HepG2 (cell line): ENCODE data around the gene CFL1. TPM values are rescaled to one million over a fixed set of nuclear protein-coding genes. Genes with fewer than 3 reads are reported as not detected.

Experiments
- ELF1 ChIP-seq: sonication (generic); formaldehyde crosslinking; IDR thresholded peaks from 2 replicates; pipeline ENCODE4 v1.4.0; 2020; ENCODE audit warnings: missing genetic modification reagents
- HIVEP1 ChIP-seq: sonication (generic); formaldehyde crosslinking; IDR thresholded peaks from 2 replicates; pipeline ENCODE4 v1.4.0; 2020; ENCODE audit warnings: mild to moderate bottlenecking, missing genetic modification reagents
- HNRNPL ChIP-seq: fragments of 200-400 bp; formaldehyde crosslinking; IDR thresholded peaks from 2 replicates; pipeline ENCODE4 v1.6.1; 2017; ENCODE audit warnings: mild to moderate bottlenecking, low read depth, low read length
- KDM2A ChIP-seq: sonication (generic); formaldehyde crosslinking; IDR thresholded peaks from 2 replicates; pipeline ENCODE4 v1.4.0; 2020; ENCODE audit warnings: low read depth, missing genetic modification reagents, borderline replicate concordance
- LBX2 ChIP-seq: sonication (generic); formaldehyde crosslinking; IDR thresholded peaks from 2 replicates; pipeline ENCODE4 v1.5.0; 2020; ENCODE audit warnings: missing genetic modification reagents, mild to moderate bottlenecking, borderline replicate concordance
- PPARG ChIP-seq: conservative IDR thresholded peaks from 2 replicates; pipeline ENCODE4 v1.6.1; 2016; ENCODE audit warnings: missing biosample characterization, missing genetic modification reagents
- SALL2 ChIP-seq: sonication (generic); formaldehyde crosslinking; IDR thresholded peaks from 2 replicates; pipeline ENCODE4 v1.8.1; 2023; ENCODE audit warnings: mild to moderate bottlenecking, missing genetic modification reagents, inconsistent platforms
- SP1 ChIP-seq, 2 experiments: fragments of 450-650 bp in 1 of 2; sonication (generic) in 1 of 2; formaldehyde crosslinking in 1 of 2; IDR thresholded peaks; 2 replicates each; pipeline versions ENCODE4 v1.4.0 to v1.6.1; 2016 to 2020; ENCODE audit warnings: missing genetic modification reagents in 1 of 2
- TRAFD1 ChIP-seq: sonication (generic); formaldehyde crosslinking; IDR thresholded peaks from 2 replicates; pipeline ENCODE4 v1.5.1; 2020; ENCODE audit warnings: missing genetic modification reagents, mild to moderate bottlenecking, borderline replicate concordance
- ZNF121 ChIP-seq: sonication (generic); formaldehyde crosslinking; IDR thresholded peaks from 2 replicates; pipeline ENCODE4 v1.5.0; 2020; ENCODE audit warnings: mild to moderate bottlenecking, missing genetic modification reagents
- ZNF142 ChIP-seq: sonication (generic); formaldehyde crosslinking; IDR thresholded peaks from 2 replicates; pipeline ENCODE4 v1.4.0; 2020; ENCODE audit warnings: missing genetic modification reagents
- ZNF280D ChIP-seq: sonication (generic); formaldehyde crosslinking; IDR thresholded peaks from 2 replicates; pipeline ENCODE4 v1.5.1; 2020; ENCODE audit warnings: mild to moderate bottlenecking, missing genetic modification reagents
- ZNF367 ChIP-seq: sonication (generic); formaldehyde crosslinking; IDR thresholded peaks from 2 replicates; pipeline ENCODE4 v1.4.0; 2020; ENCODE audit warnings: missing genetic modification reagents, borderline replicate concordance
- ZSCAN31 ChIP-seq: sonication (generic); formaldehyde crosslinking; IDR thresholded peaks from 2 replicates; pipeline ENCODE4 v1.5.0; 2020; ENCODE audit warnings: low read depth, mild to moderate bottlenecking, missing genetic modification reagents
- polyA plus RNA-seq, 8 experiments: library from polyadenylated mRNA; depleted of rRNA in 3 of 8; stranded (reverse) in 7 of 8; unstranded in 1 of 8; fragments of >200 nt; fragmentation: Illumina TruSeq in 4 of 8; extraction: Trizol in 4 of 8; gene quantifications; 2 replicates each; pipeline versions ENCODE4 v1.2.1 to v1.2.3, GENCODE V29; 2011 to 2016; ENCODE audit warnings: low read depth in 4 of 8, missing spikeins in 1 of 8, mixed read lengths in 1 of 8; ENCODE audit not compliant: insufficient read depth in 1 of 8
- total RNA-seq, 5 experiments: library from RNA; depleted of rRNA; stranded (reverse); fragments of >200 nt; fragmentation: Illumina TruSeq; extraction: Trizol; gene quantifications; 2 replicates each; pipeline ENCODE4 v1.2.3, GENCODE V29; 2016; ENCODE audit warnings: low read depth in 1 of 5

Gene CFL1
- total and polyA plus RNA-seq, 2 of the 13 experiments (the other 11 are each of a cell fraction or from before 2014, with no cell fraction given), result 379 to 383 TPM

- TF ChIP-seq ZNF142 (CRISPR knock-in tag), result no peak
- TF ChIP-seq SP1 (IDR thresholded peaks at IDR 0.05), result no peak
- TF ChIP-seq SP1 (CRISPR knock-in tag; IDR thresholded peaks at IDR 0.05), result peak; percentile 99
- 0 out of 2 replicates have a peak, but pooled peaks have one; percentile 9 for TF ChIP-seq LBX2 (CRISPR knock-in tag)
- peak; percentile 100 for TF ChIP-seq HIVEP1 (CRISPR knock-in tag)
- peak; percentile 36; the same call in 1 of the 2 replicates for TF ChIP-seq PPARG (CRISPR knock-in tag)
- TF ChIP-seq HNRNPL, result peak; percentile 63; the same call in 1 of the 2 replicates
- peak; percentile 69; the same call in 1 of the 2 replicates for TF ChIP-seq ZNF280D (CRISPR knock-in tag)
- TF ChIP-seq TRAFD1 (CRISPR knock-in tag), result peak; percentile 79; the same call in 1 of the 2 replicates
- TF ChIP-seq ZNF121 (CRISPR knock-in tag), result peak; percentile 97
- TF ChIP-seq ZNF367 (CRISPR knock-in tag), result no peak
- TF ChIP-seq ZSCAN31, result no peak
- TF ChIP-seq SALL2 (CRISPR knock-in tag), result no peak
- peak; percentile 80 for TF ChIP-seq ELF1 (CRISPR knock-in tag)
- TF ChIP-seq KDM2A (CRISPR knock-in tag), result peak; percentile 87
These were observed 15.6 kb upstream of the CFL1 start (continued) for GRCh38 chr11:65873318-65874156.
